Measurements from ENCODE around the gene ILF3.
"Not testable (repeated sequence)": the region's sequence is repeated elsewhere in the genome, so short reads cannot be mapped to it uniquely, and the experiment has no call there.

Gene ILF3

GRCh38 chr19:10671922-10672321 lies 17.8 kb downstream of the ILF3 start:
- DNase-seq (ENCODE audit: low read depth in 2 of 3, low spot score in 2 of 3): not testable (repeated sequence)

- DNase-seq (ENCODE audit: low read depth in 2 of 3, low spot score in 2 of 3): not testable (repeated sequence)
These were observed 21.1 kb downstream of the ILF3 start for GRCh38 chr19:10675214-10675613.

GRCh38 chr19:10677751-10678150 lies 23.6 kb downstream of the ILF3 start:
- no peak for DNase-seq (ENCODE audit: low read depth in 2 of 3, low spot score in 2 of 3)

GRCh38 chr19:10678813-10679212 lies 24.7 kb downstream of the ILF3 start:
- no peak for DNase-seq (ENCODE audit: low read depth in 2 of 3, low spot score in 2 of 3)

GRCh38 chr19:10679743-10680142 lies 25.6 kb downstream of the ILF3 start:
- no peak for DNase-seq (ENCODE audit: low read depth in 2 of 3, low spot score in 2 of 3)

- DNase-seq (ENCODE audit: low read depth in 2 of 3, low spot score in 2 of 3): no peak
These were observed 26.5 kb downstream of the ILF3 start for GRCh38 chr19:10680545-10681135.

GRCh38 chr19:10681658-10682057 lies 27.5 kb downstream of the ILF3 start:
- DNase-seq (ENCODE audit: low read depth in 2 of 3, low spot score in 2 of 3): no peak

- DNase-seq (ENCODE audit: low read depth in 2 of 3, low spot score in 2 of 3): no peak
These were observed 28.4 kb downstream of the ILF3 start for GRCh38 chr19:10682397-10683063.

- no peak for DNase-seq (ENCODE audit: low read depth in 2 of 3, low spot score in 2 of 3)
These were observed 28.9 kb downstream of the ILF3 start for GRCh38 chr19:10683064-10683426.

- no peak for DNase-seq (ENCODE audit: low read depth in 2 of 3, low spot score in 2 of 3)
These were observed 29.4 kb downstream of the ILF3 start for GRCh38 chr19:10683582-10683981.

- no peak for DNase-seq (ENCODE audit: low read depth in 2 of 3, low spot score in 2 of 3)
These were observed 31.1 kb downstream of the ILF3 start for GRCh38 chr19:10685210-10685609.

GRCh38 chr19:10686193-10686592 lies 32.0 kb downstream of the ILF3 start:
- DNase-seq (ENCODE audit: low read depth in 2 of 3, low spot score in 2 of 3): no peak

- no peak for DNase-seq (ENCODE audit: low read depth in 2 of 3, low spot score in 2 of 3)
These were observed 32.7 kb downstream of the ILF3 start for GRCh38 chr19:10686661-10687517.

GRCh38 chr19:10687518-10688288 lies 33.6 kb downstream of the ILF3 start:
- DNase-seq (ENCODE audit: low read depth in 2 of 3, low spot score in 2 of 3): no peak

- DNase-seq (ENCODE audit: low read depth in 2 of 3, low spot score in 2 of 3): no peak
These were observed 34.6 kb downstream of the ILF3 start for GRCh38 chr19:10688545-10689280.

GRCh38 chr19:10690341-10690781 lies 36.2 kb downstream of the ILF3 start:
- DNase-seq (ENCODE audit: low read depth in 2 of 3, low spot score in 2 of 3): no peak

- no peak for DNase-seq (ENCODE audit: low read depth in 2 of 3, low spot score in 2 of 3)
These were observed 37.2 kb downstream of the ILF3 start for GRCh38 chr19:10691178-10691881.

GRCh38 chr19:10691883-10692282 lies 37.7 kb downstream of the ILF3 start:
- no peak for DNase-seq (ENCODE audit: low read depth in 2 of 3, low spot score in 2 of 3)

GRCh38 chr19:10692673-10693264 lies 38.6 kb downstream of the ILF3 start:
- no peak for DNase-seq (ENCODE audit: low read depth in 2 of 3, low spot score in 2 of 3)
